Measurements from ENCODE around the gene IKZF2.

GRCh38 chr2:212997526-212998020, 153.8 kb downstream of the IKZF2 start:
- TF ChIP-seq EZH2 (IDR thresholded peaks at IDR 0.05) (no peak), POLR2AphosphoS5 (IDR thresholded peaks at IDR 0.05; ENCODE audit: borderline replicate concordance, low read depth, low read length) (no peak)
